ENCODE data around the gene CLCF1.

DNA sequence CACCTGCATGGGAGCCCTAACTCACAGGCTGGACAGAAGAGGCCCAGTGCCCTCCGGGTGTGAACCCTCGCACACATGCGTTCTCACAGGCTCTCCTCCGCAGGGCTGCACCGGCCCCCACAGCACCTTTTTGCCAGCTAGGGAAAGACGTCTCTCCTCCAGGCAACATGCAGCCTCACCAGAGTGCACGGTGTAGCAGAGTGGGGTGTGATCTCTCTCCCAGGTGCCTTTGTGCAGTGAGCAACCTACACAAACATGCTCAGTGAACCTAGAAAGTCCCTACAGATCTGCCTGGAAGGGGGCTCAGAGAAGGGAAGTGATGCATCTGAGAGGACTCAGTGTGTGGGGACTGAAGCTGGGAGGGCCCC lies 38.4 kb upstream of the CLCF1 start:
- TF ChIP-seq TAF1 (IDR thresholded peaks at IDR 0.05; ENCODE audit: low read depth) (no peak), CTCF (IDR thresholded peaks at IDR 0.05; ENCODE audit: poor library complexity, severe bottlenecking) (no peak)

Measured in neural cell (in vitro differentiated cells).